GM21529 (cell line): ENCODE data around the gene LARP1.
A peak's percentile ranks its signal among the peaks of the same experiment; 100 is the strongest.
"Not testable (repeated sequence)": the region's sequence is repeated elsewhere in the genome, so short reads cannot be mapped to it uniquely, and the experiment has no call there.

Experiments used
- ATAC-seq: cut with Tn5 transposase; IDR thresholded peaks from one replicate; pipeline ENCODE4 v1.9.1; 2021; ENCODE audit not compliant: unreplicated experiment

LARP1 gene

DNA sequence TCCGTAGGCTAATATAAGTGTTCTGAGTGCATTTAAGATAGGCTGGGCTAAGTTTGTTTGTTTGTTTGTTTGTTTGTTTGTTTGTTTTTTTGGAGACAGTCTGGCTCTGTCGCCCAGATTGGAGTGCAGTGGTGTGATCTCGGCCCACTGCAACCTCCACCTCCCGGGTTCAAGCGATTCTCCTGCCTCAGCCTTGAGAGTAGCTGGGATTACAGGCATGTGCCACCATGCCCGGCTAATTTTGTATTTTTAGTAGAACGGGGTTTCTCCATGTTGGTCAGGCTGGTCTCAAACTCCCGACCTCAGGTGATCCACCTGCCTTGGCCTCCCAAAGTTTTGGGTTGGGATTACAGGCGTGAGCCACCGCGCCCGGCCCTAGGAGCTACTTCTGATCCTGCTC, 4.7 kb downstream of the LARP1 start:
- ATAC-seq: not testable (repeated sequence)

GRCh38 chr5:154761046-154761736, 6.0 kb downstream of the LARP1 start:
- ATAC-seq: peak; percentile 41

DNA sequence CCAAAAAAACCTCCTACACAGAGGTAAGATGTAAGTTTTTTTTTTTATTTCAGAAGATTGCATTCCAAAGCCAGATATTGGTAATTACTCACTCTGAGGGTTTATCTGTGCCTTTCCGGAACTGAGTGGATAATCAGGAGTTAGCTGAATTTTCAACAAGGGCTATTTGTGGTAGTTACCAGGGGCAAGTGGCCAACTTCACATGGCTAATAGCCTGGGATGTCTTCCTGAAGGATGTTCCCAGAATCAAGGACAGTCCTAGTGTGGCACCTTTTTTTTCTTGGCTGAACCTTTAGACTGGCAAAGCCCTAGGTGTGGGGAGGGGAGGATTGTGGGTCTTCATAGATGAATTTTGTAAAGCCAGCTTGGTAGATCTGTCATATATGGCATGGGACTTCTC, 7.1 kb downstream of the LARP1 start:
- ATAC-seq: no peak

- ATAC-seq: no peak
Observed at GRCh38 chr5:154762700-154763099, 7.5 kb downstream of the LARP1 start.

DNA sequence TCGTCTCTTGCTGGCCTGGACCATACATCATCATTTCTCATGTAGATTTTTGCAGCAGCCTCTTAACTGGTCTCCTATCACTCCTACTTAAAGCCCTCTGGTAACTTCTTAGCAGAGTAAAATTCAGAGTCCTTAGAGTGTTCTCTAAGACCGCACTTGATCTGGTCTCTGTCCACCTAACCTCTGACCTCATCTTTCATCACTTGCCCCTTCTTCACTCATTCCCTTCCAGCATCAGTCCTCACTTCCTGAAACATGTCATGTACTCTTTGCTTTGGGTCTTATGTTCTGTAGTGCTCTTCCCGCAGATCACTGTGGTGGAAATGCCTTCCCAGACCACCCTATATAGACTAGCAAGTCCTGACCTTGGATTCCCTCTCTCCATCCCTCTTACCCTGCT, 9.8 kb downstream of the LARP1 start:
- no peak for ATAC-seq

DNA sequence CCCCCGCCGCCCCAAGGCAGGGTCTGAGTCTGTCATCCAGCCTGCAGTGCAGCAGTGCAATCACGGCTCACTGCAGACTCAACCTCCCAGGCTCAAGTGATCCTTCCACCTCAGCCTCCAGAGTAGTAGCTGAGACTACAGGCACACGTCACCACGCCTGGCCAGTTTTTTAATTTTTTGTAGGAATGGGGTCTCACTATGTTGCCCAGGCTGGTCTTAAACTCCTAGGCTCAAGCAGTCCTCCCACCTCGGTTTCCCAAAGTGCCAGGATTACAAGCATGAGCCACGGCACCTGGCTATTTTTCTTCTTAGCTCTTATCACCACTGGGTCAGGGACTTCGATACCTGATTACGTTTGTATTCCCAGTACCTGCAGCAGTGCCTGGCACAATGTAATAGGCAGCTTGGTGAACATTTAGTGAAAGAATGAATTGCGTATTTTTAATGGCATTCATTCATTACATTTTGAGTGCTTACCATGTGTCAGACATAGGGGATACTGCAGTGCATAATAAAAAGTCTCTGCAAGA, 10.3 kb downstream of the LARP1 start:
- no peak for ATAC-seq

GRCh38 chr5:154766558-154767281, 11.5 kb downstream of the LARP1 start:
- ATAC-seq: no peak

DNA sequence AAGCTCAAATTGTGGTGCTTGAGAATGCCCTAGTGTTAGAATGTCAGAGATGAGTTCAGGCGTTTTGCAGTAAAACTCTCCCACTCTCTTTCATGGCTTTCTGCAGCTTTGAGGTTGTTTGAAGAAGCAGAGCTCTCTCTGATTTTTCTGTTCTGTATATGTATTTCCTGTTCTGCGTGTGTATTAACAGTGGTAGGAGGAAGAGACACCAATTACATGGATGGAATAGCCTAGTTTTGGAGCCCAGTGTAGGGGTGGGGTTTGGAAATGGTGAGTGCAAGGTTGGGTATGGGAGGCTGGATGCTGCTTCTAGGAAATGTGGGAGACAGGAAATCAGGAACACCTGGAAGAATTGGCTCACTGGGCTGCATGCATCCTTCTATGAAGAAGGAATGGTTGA, 12.4 kb downstream of the LARP1 start:
- ATAC-seq: peak; percentile 39

DNA sequence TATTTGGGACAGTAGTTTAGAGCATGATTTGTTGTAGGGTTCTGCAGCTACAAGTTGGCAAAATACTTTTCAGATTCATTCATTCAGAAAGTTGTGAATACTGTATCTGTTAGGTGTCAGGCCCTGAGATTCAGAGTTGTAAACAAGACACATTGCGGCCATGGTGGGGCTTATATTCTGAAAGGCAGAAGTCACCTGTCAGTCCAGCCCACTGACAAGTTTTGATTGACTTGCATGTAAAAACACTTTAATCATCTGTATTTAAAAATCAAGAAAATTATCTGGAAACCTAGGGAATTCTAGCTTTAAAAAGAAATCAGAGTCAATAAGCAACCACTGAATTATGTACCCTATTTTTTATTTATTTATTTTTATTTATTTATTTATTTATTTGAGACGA, 13.0 kb downstream of the LARP1 start:
- ATAC-seq: no peak

- no peak for ATAC-seq
Observed at GRCh38 chr5:154770111-154770510, 14.9 kb downstream of the LARP1 start.

- no peak for ATAC-seq
Observed at GRCh38 chr5:154771383-154771901, 16.3 kb downstream of the LARP1 start.

DNA sequence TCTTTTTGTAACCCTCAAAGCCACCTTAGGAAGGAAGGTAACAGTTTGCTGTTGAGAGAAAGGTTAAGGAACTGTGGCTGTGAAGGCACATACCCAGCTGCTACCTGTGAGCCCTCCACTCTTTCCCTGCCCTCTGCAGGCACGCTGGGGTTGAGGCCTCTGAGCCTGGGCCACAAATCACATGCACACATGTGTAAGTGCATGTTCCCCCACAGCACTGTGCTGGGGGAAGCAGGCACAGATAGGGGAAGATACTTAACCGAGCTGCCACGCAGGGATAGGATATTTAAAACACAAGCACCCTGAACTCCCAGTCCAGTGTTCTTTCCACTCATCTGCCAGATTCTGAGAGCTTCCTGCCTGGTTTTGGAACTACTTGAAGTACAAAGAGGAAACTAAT, 18.1 kb downstream of the LARP1 start:
- no peak for ATAC-seq

DNA sequence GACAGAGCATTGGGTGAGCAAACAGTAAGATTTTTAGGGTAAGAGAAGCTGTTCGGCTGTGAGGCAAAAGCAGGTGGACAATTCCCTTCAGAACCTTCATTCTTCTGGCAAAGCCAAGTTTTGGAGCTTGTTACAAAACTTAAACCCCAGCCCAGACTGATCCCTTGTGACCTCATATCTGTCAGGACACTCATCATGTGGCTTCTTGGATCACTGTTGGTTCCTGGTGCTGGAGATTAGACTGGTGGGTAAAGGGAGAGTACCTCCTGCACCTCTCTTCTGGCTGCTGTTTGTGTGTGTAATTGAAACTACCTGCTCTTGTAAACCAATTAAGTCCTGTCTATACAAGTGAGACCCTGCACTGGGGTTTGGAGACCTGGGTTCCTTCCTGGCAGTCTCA, 21.0 kb downstream of the LARP1 start:
- ATAC-seq: no peak

- ATAC-seq: no peak
Observed at GRCh38 chr5:154778534-154778933, 23.4 kb downstream of the LARP1 start.

- ATAC-seq: no peak
Observed at GRCh38 chr5:154779105-154779504, 23.9 kb downstream of the LARP1 start.

GRCh38 chr5:154780128-154780527, 25.0 kb downstream of the LARP1 start:
- peak; percentile 45 for ATAC-seq

DNA sequence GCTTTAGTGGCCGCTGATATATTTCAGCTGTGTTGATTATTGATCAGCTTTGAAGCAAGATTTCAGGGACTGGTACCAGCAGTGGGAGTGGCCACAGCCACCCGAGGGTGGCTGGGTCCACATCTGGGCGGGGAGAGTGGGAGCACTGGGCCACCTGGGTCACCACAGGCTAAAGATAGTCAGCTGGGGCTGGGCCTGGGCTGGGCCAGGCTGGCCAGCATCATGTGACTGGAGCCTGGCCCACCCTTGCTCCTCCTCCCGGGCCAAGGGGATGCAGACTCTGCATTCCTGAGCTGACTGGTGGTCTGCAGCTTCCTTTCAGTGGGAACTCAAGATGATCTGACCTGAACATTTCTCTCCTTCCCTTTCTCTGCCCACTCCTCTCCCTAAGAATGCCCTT, 27.1 kb downstream of the LARP1 start:
- ATAC-seq: no peak

- peak; percentile 8 for ATAC-seq
Observed at GRCh38 chr5:154782812-154783592, 27.8 kb downstream of the LARP1 start.

- peak; percentile 53 for ATAC-seq
Observed at GRCh38 chr5:154783774-154784460, 28.7 kb downstream of the LARP1 start.

- no peak for ATAC-seq
Observed at GRCh38 chr5:154784856-154785255, 29.7 kb downstream of the LARP1 start.

- ATAC-seq: no peak
Observed at GRCh38 chr5:154786414-154786813, 31.2 kb downstream of the LARP1 start.
